ENCODE results near the gene PLCL2.

The PLCL2 gene

GRCh38 chr3:16849795-16850194, 35.0 kb upstream of the PLCL2 start:
- peak overlapping the region; percentile 79 for H3K4me3 Mint-ChIP-seq
- no peaks in the 10 kb centered on the region for H3K27me3 Mint-ChIP-seq
- peak overlapping the region; percentile 78 for H3K27ac Mint-ChIP-seq
- no peaks in the 10 kb centered on the region for H3K36me3 Mint-ChIP-seq
- no peaks in the 10 kb centered on the region for H3K9me3 Mint-ChIP-seq
- peaks cover 49% of the 10 kb centered on the region for H3K4me1 Mint-ChIP-seq

- peaks cover 5% of the 10 kb centered on the region for H3K4me1 Mint-ChIP-seq
- no peak overlapping the region for H3K27ac Mint-ChIP-seq
- no peaks in the 10 kb centered on the region for H3K27me3 Mint-ChIP-seq
- no peak overlapping the region for H3K4me3 Mint-ChIP-seq
- no peaks in the 10 kb centered on the region for H3K9me3 Mint-ChIP-seq
- no peaks in the 10 kb centered on the region for H3K36me3 Mint-ChIP-seq
These were observed 29.3 kb upstream of the PLCL2 start for GRCh38 chr3:16855497-16855896.

DNA sequence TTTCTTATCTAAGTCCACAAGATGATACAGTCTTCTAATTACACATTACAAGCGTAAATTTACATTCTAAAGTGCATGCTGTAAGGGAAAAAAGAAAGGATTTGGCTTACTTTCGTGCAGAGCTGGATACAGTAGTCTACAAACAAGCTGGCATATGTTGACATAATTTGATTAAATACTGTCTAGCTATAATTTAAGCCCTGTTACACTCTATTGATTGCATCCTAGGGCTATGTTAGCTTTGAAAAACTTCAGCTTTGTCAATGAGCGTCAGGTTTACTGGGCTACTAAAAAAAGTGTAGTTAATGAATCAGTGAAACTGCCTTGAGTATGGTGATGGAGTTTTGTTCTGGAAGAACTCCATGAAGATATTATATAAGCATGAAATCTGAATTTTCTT, 24.5 kb upstream of the PLCL2 start:
- H3K4me1 Mint-ChIP-seq, result peaks cover 5% of the 10 kb centered on the region
- no peaks in the 10 kb centered on the region for H3K27me3 Mint-ChIP-seq
- no peaks in the 10 kb centered on the region for H3K36me3 Mint-ChIP-seq

GRCh38 chr3:16861432-16861831, 23.3 kb upstream of the PLCL2 start:
- H3K27me3 Mint-ChIP-seq, result no peaks in the 10 kb centered on the region
- no peaks in the 10 kb centered on the region for H3K36me3 Mint-ChIP-seq
- no peak overlapping the region for H3K4me3 Mint-ChIP-seq
- no peak overlapping the region for H3K27ac Mint-ChIP-seq
- no peaks in the 10 kb centered on the region for H3K9me3 Mint-ChIP-seq
- H3K4me1 Mint-ChIP-seq, result peaks cover 8% of the 10 kb centered on the region

More for the DNA sequence above, 24.5 kb upstream of the PLCL2 start:
- H3K9me3 Mint-ChIP-seq, result no peaks in the 10 kb centered on the region
- H3K4me3 Mint-ChIP-seq, result no peak overlapping the region
- no peak overlapping the region for H3K27ac Mint-ChIP-seq

- H3K36me3 Mint-ChIP-seq, result no peaks in the 10 kb centered on the region
- H3K4me1 Mint-ChIP-seq, result peaks cover 12% of the 10 kb centered on the region
- H3K27ac Mint-ChIP-seq, result no peak overlapping the region
- H3K9me3 Mint-ChIP-seq, result no peaks in the 10 kb centered on the region
- no peaks in the 10 kb centered on the region for H3K27me3 Mint-ChIP-seq
- no peak overlapping the region for H3K4me3 Mint-ChIP-seq
These were observed 20.0 kb upstream of the PLCL2 start for GRCh38 chr3:16864610-16865313.

- H3K9me3 Mint-ChIP-seq, result no peaks in the 10 kb centered on the region
- H3K36me3 Mint-ChIP-seq, result no peaks in the 10 kb centered on the region
- H3K4me3 Mint-ChIP-seq, result no peak overlapping the region
- H3K27ac Mint-ChIP-seq, result no peak overlapping the region
- H3K27me3 Mint-ChIP-seq, result no peaks in the 10 kb centered on the region
- H3K4me1 Mint-ChIP-seq, result peaks cover 12% of the 10 kb centered on the region
These were observed 19.4 kb upstream of the PLCL2 start for GRCh38 chr3:16865335-16865734.

GRCh38 chr3:16866571-16866970, 18.2 kb upstream of the PLCL2 start:
- Mint-ChIP-seq H3K27ac (no peak overlapping the region), H3K27me3 (no peaks in the 10 kb centered on the region), H3K4me1 (peaks cover 12% of the 10 kb centered on the region), H3K36me3 (no peaks in the 10 kb centered on the region), H3K9me3 (no peaks in the 10 kb centered on the region), H3K4me3 (no peak overlapping the region)

- Mint-ChIP-seq H3K4me1 (peaks cover 12% of the 10 kb centered on the region), H3K27me3 (no peaks in the 10 kb centered on the region), H3K27ac (no peak overlapping the region), H3K36me3 (no peaks in the 10 kb centered on the region), H3K9me3 (no peaks in the 10 kb centered on the region), H3K4me3 (no peak overlapping the region)
These were observed 16.2 kb upstream of the PLCL2 start for GRCh38 chr3:16868513-16868912.

- Mint-ChIP-seq H3K36me3 (no peaks in the 10 kb centered on the region), H3K4me3 (no peak overlapping the region), H3K27me3 (no peaks in the 10 kb centered on the region), H3K27ac (no peak overlapping the region), H3K9me3 (no peaks in the 10 kb centered on the region), H3K4me1 (peaks cover 12% of the 10 kb centered on the region)
These were observed 15.3 kb upstream of the PLCL2 start for GRCh38 chr3:16869261-16870005.

DNA sequence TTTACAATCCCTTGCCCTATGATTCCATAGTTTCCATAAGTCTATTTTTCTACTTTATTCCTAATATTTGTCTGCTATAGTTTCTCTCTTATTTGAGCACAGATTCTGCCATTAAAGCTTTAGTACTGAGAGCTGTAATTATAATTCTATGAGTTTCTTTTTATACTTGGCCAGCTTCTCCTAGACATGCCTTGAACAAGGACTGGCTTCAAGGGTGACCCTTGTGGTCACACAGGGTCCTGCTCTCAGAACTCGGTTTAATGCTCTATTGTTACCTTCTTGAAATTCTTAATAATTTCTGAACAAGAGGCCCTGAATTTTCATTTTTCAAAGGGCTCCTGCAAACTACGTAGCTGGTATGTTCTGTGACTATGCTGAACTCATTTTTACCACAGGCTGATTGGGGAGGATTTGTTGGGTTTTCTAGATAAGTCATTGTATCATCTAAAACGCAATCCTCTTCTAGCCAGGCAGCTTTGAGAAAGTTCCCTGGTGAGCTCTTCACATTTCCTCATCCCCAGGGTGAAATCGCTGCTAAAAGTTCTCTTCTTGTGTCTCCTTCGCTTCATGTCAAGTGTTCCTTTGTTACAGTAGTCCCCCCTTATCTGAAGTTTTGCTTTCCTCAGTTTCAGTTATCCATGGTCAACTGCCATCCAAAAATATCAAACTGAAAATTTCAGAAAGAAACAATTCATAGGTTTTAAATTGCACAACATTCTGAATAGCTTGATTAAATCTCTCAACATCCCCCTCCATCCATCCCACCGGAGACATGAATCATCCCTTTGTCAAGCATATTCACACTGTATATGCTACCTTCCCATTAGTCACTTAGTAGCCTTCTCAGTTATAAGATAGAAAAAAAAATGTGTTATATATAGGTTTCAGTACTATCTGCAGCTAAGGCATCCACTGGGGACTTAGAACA, 12.6 kb upstream of the PLCL2 start:
- Mint-ChIP-seq H3K4me3 (no peak overlapping the region), H3K27me3 (no peaks in the 10 kb centered on the region), H3K9me3 (no peaks in the 10 kb centered on the region), H3K27ac (peak overlapping the region; percentile 1), H3K4me1 (peaks cover 1% of the 10 kb centered on the region), H3K36me3 (no peaks in the 10 kb centered on the region)

- Mint-ChIP-seq H3K36me3 (peaks cover 1% of the 10 kb centered on the region), H3K27me3 (no peaks in the 10 kb centered on the region), H3K4me1 (no peaks in the 10 kb centered on the region), H3K4me3 (no peak overlapping the region), H3K27ac (no peak overlapping the region), H3K9me3 (no peaks in the 10 kb centered on the region)
These were observed 10.9 kb upstream of the PLCL2 start for GRCh38 chr3:16873872-16874271.

GRCh38 chr3:16875876-16876550, 8.7 kb upstream of the PLCL2 start:
- Mint-ChIP-seq H3K36me3 (peaks cover 1% of the 10 kb centered on the region), H3K27me3 (no peaks in the 10 kb centered on the region), H3K9me3 (no peaks in the 10 kb centered on the region), H3K4me1 (no peaks in the 10 kb centered on the region), H3K27ac (no peak overlapping the region), H3K4me3 (no peak overlapping the region)

- H3K4me3 Mint-ChIP-seq, result no peak overlapping the region
- H3K27ac Mint-ChIP-seq, result no peak overlapping the region
- no peaks in the 10 kb centered on the region for H3K27me3 Mint-ChIP-seq
These were observed 7.2 kb upstream of the PLCL2 start for GRCh38 chr3:16877505-16877904.

GRCh38 chr3:16877911-16878310, 6.8 kb upstream of the PLCL2 start:
- no peak overlapping the region for H3K4me3 Mint-ChIP-seq
- no peak overlapping the region for H3K27ac Mint-ChIP-seq
- H3K9me3 Mint-ChIP-seq, result no peaks in the 10 kb centered on the region
- no peaks in the 10 kb centered on the region for H3K27me3 Mint-ChIP-seq
- H3K36me3 Mint-ChIP-seq, result peaks cover 1% of the 10 kb centered on the region
- peaks cover 4% of the 10 kb centered on the region for H3K4me1 Mint-ChIP-seq

More at GRCh38 chr3:16877505-16877904, 7.2 kb upstream of the PLCL2 start:
- H3K9me3 Mint-ChIP-seq, result no peaks in the 10 kb centered on the region
- no peaks in the 10 kb centered on the region for H3K4me1 Mint-ChIP-seq
- H3K36me3 Mint-ChIP-seq, result peaks cover 1% of the 10 kb centered on the region

- no peaks in the 10 kb centered on the region for H3K27me3 Mint-ChIP-seq
- H3K36me3 Mint-ChIP-seq, result peaks cover 1% of the 10 kb centered on the region
- H3K27ac Mint-ChIP-seq, result no peak overlapping the region
- H3K9me3 Mint-ChIP-seq, result no peaks in the 10 kb centered on the region
- H3K4me3 Mint-ChIP-seq, result peak overlapping the region; percentile 82
- peaks cover 20% of the 10 kb centered on the region for H3K4me1 Mint-ChIP-seq
These were observed 2.7 kb upstream of the PLCL2 start for GRCh38 chr3:16881896-16882630.
